Activated CD4-positive, alpha-beta T cell treated with anti-CD3 and anti-CD28 coated beads for 36 hours (primary cell): ENCODE results near the gene DNAH7. TPM values are rescaled to one million over a fixed set of nuclear protein-coding genes. Genes with fewer than 3 reads are reported as not detected.
A peak's percentile ranks its signal among the peaks of the same experiment; 100 is the strongest.

Experiments used
- ATAC-seq: fragments of 200-7000 bp; cut with Tn5 transposase; one replicate; pipeline ENCODE4 v1.10.0; 2021; ENCODE audit warnings: mild to moderate bottlenecking, moderate library complexity
- CTCF ChIA-PET: fragments of 350-600 bp; sonication (Branson Sonifier 250); formaldehyde crosslinking; loops from one replicate; lab custom pipeline; 2021; ENCODE audit warnings: antibody characterized with exemption; lab: Charles Lee
- POLR2A ChIA-PET: fragments of 350-600 bp; sonication (Branson Sonifier 250); formaldehyde crosslinking; loops from one replicate; lab custom pipeline; 2021; ENCODE audit warnings: antibody characterized with exemption, inconsistent platforms; lab: Charles Lee
- DNase-seq: peaks from one replicate; pipeline ENCODE4 v3.0.0-alpha.2; 2020
- H3K27ac Mint-ChIP-seq: one replicate; pipeline ENCODE4 v1.8.0; 2021; ENCODE audit warnings: mixed read lengths
- H3K27me3 Mint-ChIP-seq: one replicate; pipeline ENCODE4 v1.8.0; 2021; ENCODE audit warnings: mixed read lengths
- H3K36me3 Mint-ChIP-seq: one replicate; pipeline ENCODE4 v1.8.0; 2021; ENCODE audit warnings: low read depth, mixed read lengths
- H3K4me1 Mint-ChIP-seq: one replicate; pipeline ENCODE4 v1.8.0; 2021; ENCODE audit warnings: mixed read lengths
- H3K4me3 Mint-ChIP-seq: one replicate; pipeline ENCODE4 v1.8.0; 2021; ENCODE audit warnings: mild to moderate bottlenecking, moderate library complexity, mixed read lengths
- H3K9me3 Mint-ChIP-seq: one replicate; pipeline ENCODE4 v1.8.0; 2021; ENCODE audit warnings: low read depth, mixed read lengths
- intact Hi-C, 2 experiments: fragments of 100-400 bp; cut with DNase I in 1 of 2; cut with micrococcal nuclease in 1 of 2; formaldehyde crosslinking; loops; one replicate each; pipeline versions ENCODE4 v1.14.2 to v1.15.1; 2022 to 2024; cut with DNase I, micrococcal nuclease
- total RNA-seq, 2 experiments: library from RNA; stranded (reverse); gene quantifications; one replicate each; pipeline ENCODE4 v1.2.3, GENCODE V29; 2021

DNAH7 gene
- not detected for total RNA-seq

GRCh38 chr2:196068271-196069209, at the start of gene DNAH7:
Gene DNAH7 (minus strand): TSS chr2:196068837. CDS start chr2:196068711, 126 bp downstream.
- H3K27ac Mint-ChIP-seq, result peak within 1 kb of the TSS; percentile 72
- H3K27me3 Mint-ChIP-seq, result peaks cover under 1% of the 10 kb centered on the region
- peak; percentile 97 for ATAC-seq
- ChIA-PET POLR2A (interaction anchor here (0.8 to 1.4 kb wide), 2 partner anchors 268 to 412 kb away, joined by 3 read pairs; partner anchors contain the start of gene SLC39A10), CTCF (interaction anchor here (0.5 to 3.7 kb wide), 52 partner anchors 10 to 938 kb away, joined by 3 to 75 read pairs (median 4); partner anchors contain the start of gene SLC39A10)
- intact Hi-C loops, result loop anchor here (1.0 to 10.0 kb wide), 11 partner anchors 212 to 1901 kb away; no protein-coding TSS in a partner anchor
- peaks cover 10% of the 10 kb centered on the region for H3K4me1 Mint-ChIP-seq
- no peaks in the 10 kb centered on the region for H3K9me3 Mint-ChIP-seq
- peak within 1 kb of the TSS; percentile 77 for H3K4me3 Mint-ChIP-seq
- DNase-seq, result peak; percentile 94
- H3K36me3 Mint-ChIP-seq, result no peaks in the 10 kb centered on the region

- no peaks in the 10 kb centered on the region for H3K36me3 Mint-ChIP-seq
- CTCF ChIA-PET, result interaction anchor here (1.0 kb wide), 1 partner anchor 10 kb away, joined by 3 read pairs; no protein-coding TSS in a partner anchor
- no peak overlapping the region for H3K4me3 Mint-ChIP-seq
- H3K27ac Mint-ChIP-seq, result no peak overlapping the region
- H3K9me3 Mint-ChIP-seq, result peaks cover 5% of the 10 kb centered on the region
- ATAC-seq (no peak), DNase-seq (no peak)
- H3K4me1 Mint-ChIP-seq, result peaks cover 16% of the 10 kb centered on the region
- POLR2A ChIA-PET, result no interaction called here
- no peaks in the 10 kb centered on the region for H3K27me3 Mint-ChIP-seq
- intact Hi-C loops, result no loop called here
These were observed 48.6 kb upstream of the DNAH7 start for GRCh38 chr2:196117214-196117705.

DNA sequence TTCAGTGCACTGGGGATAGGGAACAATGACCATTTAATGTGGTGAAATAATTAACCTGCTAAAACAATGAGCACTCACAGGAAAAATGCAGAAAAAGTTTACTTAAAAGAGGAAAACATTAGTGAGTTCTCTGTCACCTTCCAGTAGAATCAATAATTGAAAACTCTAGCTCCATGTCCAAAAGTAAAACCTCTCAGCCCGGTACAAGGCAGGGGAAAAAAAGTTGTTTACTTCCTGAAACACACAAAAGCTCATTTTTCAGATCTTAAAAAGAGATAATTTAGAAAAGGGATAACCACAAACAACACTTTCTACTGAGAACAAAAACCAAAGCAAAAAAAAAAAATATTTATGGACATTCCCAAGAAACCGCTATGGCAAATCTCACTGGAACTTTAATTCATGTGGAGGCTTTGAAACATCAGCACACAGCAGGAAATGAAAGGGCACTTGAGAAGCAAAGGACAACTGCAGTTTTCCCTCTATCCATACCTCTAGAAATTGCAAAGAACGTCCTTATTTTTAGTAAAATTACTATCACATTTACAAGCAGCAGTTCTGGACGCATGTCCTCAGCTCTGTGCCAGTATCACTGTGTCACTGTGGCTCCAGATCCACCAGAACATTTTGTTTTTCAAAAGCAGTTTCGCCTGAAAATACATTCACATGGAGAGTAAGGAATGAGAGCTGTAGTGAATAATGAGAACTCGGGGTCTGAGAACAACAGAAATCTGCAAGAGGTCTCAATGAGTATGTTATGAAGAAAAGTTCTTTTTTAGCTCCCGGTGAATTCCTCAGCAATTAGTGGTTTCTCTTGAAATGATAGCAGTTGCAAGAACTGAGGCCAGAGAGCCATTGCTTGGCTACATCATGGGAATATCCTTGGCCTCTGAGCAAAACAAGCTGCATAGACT, 44.7 kb upstream of the DNAH7 start:
- intact Hi-C loops, result no loop called here
- POLR2A ChIA-PET, result no interaction called here
- CTCF ChIA-PET, result interaction anchor here (0.6 to 2.3 kb wide), 5 partner anchors 9 to 39 kb away, joined by 3 to 8 read pairs (median 5); no protein-coding TSS in a partner anchor
- no peaks in the 10 kb centered on the region for H3K36me3 Mint-ChIP-seq
- DNase-seq (no peak), ATAC-seq (no peak)
- H3K4me1 Mint-ChIP-seq, result peaks cover 21% of the 10 kb centered on the region
- H3K9me3 Mint-ChIP-seq, result no peaks in the 10 kb centered on the region
- no peak overlapping the region for H3K4me3 Mint-ChIP-seq
- no peak overlapping the region for H3K27ac Mint-ChIP-seq
- no peaks in the 10 kb centered on the region for H3K27me3 Mint-ChIP-seq

DNA sequence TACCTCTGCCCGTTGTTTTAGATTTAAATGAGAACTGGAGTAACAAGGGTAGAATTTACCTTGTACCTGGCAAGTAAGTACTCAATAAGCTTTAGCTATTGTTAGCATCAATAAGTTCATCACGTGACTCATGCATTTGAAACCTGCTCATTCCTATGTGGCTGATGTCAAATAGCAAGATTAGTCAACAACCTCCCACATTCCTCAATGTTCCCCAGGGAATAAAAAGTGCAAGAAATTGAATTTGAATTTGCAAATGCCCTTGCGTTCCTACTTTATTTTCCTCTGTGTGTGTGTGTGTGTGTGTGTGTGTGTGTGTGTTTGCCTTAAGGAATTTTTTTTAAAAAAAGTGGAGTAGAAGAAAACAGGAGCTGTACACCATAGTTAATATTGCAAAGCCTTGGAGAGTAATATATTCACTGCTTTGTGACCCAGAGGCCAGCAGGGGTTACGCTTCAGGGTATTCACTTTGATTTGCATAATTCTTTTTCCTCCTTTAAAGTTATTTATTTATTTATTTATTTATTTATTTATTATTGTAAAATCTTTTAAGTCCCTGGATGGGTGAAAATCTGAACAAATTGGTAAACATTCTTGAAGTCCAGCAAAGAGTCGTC, 43.9 kb upstream of the DNAH7 start:
- Mint-ChIP-seq H3K4me1 (peaks cover 21% of the 10 kb centered on the region), H3K27ac (no peak overlapping the region), H3K36me3 (no peaks in the 10 kb centered on the region), H3K27me3 (no peaks in the 10 kb centered on the region), H3K4me3 (no peak overlapping the region), H3K9me3 (no peaks in the 10 kb centered on the region)
- ChIA-PET CTCF (interaction anchor here (0.8 to 1.6 kb wide), 5 partner anchors 10 to 225 kb away, joined by 3 to 8 read pairs (median 3); no protein-coding TSS in a partner anchor), POLR2A (no interaction called here)
- DNase-seq (no peak), ATAC-seq (no peak)
- intact Hi-C loops, result no loop called here

DNA sequence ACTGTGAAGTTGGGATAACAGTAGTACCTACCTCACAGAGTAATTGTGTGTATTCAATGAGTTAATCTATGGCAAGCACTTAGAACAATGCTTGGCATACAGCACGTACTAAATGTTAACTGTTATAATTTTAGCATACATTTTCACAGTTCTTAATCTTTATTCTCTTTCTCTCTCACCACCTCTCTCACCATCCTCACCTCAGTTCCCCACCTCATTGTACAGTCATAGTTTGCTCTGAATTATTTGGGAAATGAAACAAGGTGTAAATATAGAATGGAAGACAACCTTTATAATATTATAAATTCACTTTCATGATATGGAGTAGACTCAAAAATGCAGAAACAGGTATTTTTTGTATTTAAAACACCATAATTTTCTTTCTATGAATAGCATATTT, 40.0 kb upstream of the DNAH7 start:
- CTCF ChIA-PET, result interaction anchor here (0.6 kb wide), 1 partner anchor 59 kb away, joined by 3 read pairs; no protein-coding TSS in a partner anchor
- Mint-ChIP-seq H3K27me3 (no peaks in the 10 kb centered on the region), H3K36me3 (no peaks in the 10 kb centered on the region), H3K27ac (no peak overlapping the region), H3K4me3 (no peak overlapping the region), H3K4me1 (peaks cover 30% of the 10 kb centered on the region), H3K9me3 (no peaks in the 10 kb centered on the region)
- no peak for DNase-seq
- intact Hi-C loops, result no loop called here
- POLR2A ChIA-PET, result no interaction called here
- ATAC-seq, result no peak

- Mint-ChIP-seq H3K9me3 (no peaks in the 10 kb centered on the region), H3K4me3 (peak overlapping the region; percentile 14), H3K36me3 (no peaks in the 10 kb centered on the region), H3K27ac (peak overlapping the region; percentile 56), H3K4me1 (peaks cover 33% of the 10 kb centered on the region), H3K27me3 (no peaks in the 10 kb centered on the region)
- intact Hi-C loops, result no loop called here
- POLR2A ChIA-PET, result no interaction called here
- DNase-seq, result no peak
- ATAC-seq, result no peak
- CTCF ChIA-PET, result interaction anchor here (1.0 to 2.0 kb wide), 3 partner anchors 8 to 231 kb away, joined by 4 to 7 read pairs (median 4); no protein-coding TSS in a partner anchor
These were observed 37.3 kb upstream of the DNAH7 start for GRCh38 chr2:196105951-196106350.

GRCh38 chr2:196104066-196104465, 35.4 kb upstream of the DNAH7 start:
- ATAC-seq, result no peak
- POLR2A ChIA-PET, result no interaction called here
- intact Hi-C loops, result loop anchor here in 1 of 2 experiments (5.0 kb wide), 1 partner anchor 38 kb away; no protein-coding TSS in a partner anchor

GRCh38 chr2:196103626-196104025, 35.0 kb upstream of the DNAH7 start:
- H3K4me1 Mint-ChIP-seq, result peaks cover 44% of the 10 kb centered on the region
- ATAC-seq (no peak), DNase-seq (no peak)
- intact Hi-C loops, result loop anchor here in 1 of 2 experiments (5.0 kb wide), 1 partner anchor 39 kb away; no protein-coding TSS in a partner anchor
- no peaks in the 10 kb centered on the region for H3K9me3 Mint-ChIP-seq
- CTCF ChIA-PET, result interaction anchor here (0.7 kb wide), 2 partner anchors 25 to 661 kb away, joined by 3 to 4 read pairs; no protein-coding TSS in a partner anchor
- no peaks in the 10 kb centered on the region for H3K27me3 Mint-ChIP-seq
- H3K4me3 Mint-ChIP-seq, result no peak overlapping the region
- POLR2A ChIA-PET, result no interaction called here
- H3K27ac Mint-ChIP-seq, result no peak overlapping the region
- H3K36me3 Mint-ChIP-seq, result no peaks in the 10 kb centered on the region

More at GRCh38 chr2:196104066-196104465, 35.4 kb upstream of the DNAH7 start:
- H3K27ac Mint-ChIP-seq, result no peak overlapping the region
- H3K27me3 Mint-ChIP-seq, result no peaks in the 10 kb centered on the region
- H3K4me1 Mint-ChIP-seq, result peaks cover 44% of the 10 kb centered on the region
- H3K36me3 Mint-ChIP-seq, result no peaks in the 10 kb centered on the region
- DNase-seq, result no peak
- no peak overlapping the region for H3K4me3 Mint-ChIP-seq
- CTCF ChIA-PET, result interaction anchor here (0.7 kb wide), 1 partner anchor 662 kb away, joined by 4 read pairs; no protein-coding TSS in a partner anchor
- no peaks in the 10 kb centered on the region for H3K9me3 Mint-ChIP-seq

DNA sequence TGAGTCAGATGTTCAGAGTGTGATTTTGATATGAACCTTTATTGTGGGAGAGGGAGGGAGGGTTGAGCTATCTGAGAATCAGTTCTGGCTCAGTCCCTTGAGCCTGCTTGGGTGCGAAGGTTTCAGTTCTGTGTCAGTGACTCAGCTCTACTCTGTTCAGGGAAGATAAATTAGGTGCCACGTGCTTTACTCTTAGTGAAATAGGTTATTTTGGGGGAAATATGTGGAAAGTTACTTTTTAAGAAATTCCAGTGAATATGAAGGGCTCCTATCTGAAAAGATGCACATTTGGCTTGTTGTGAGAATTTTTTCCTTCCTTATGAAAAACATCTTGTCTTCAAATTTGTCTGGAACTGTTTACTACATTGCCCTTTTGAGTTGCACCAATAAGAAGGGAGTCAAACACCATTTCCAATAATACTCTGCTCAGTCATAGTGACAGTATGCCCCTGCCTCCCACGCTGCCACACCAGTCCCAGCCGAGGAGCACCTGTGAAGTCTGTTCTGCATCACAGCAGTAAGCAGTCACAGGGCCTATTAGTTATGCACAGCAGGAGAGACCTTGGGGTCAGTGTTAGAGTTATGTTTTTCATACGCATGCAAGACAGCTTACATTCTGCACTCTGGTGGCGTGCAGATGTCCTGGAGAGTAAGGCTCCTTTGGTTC, 32.8 kb upstream of the DNAH7 start:
- DNase-seq (peak; percentile 75), ATAC-seq (peak; percentile 97)
- Mint-ChIP-seq H3K27ac (peak overlapping the region; percentile 74), H3K27me3 (no peaks in the 10 kb centered on the region), H3K4me1 (peaks cover 42% of the 10 kb centered on the region), H3K36me3 (no peaks in the 10 kb centered on the region), H3K4me3 (no peak overlapping the region), H3K9me3 (no peaks in the 10 kb centered on the region)
- ChIA-PET CTCF (interaction anchor here (0.7 to 2.2 kb wide), 4 partner anchors 24 to 697 kb away, joined by 3 to 10 read pairs (median 6); partner anchors contain the start of gene DNAH7), POLR2A (interaction anchor here (1.1 kb wide), 1 partner anchor 42 kb away, joined by 4 read pairs; no protein-coding TSS in a partner anchor)
- intact Hi-C loops, result loop anchor here in 1 of 2 experiments (5.0 kb wide), 1 partner anchor 41 kb away; no protein-coding TSS in a partner anchor
